Kasumi-1 (cell line): Measurements from ENCODE around the gene PTPRG.

Experiments used
- DNase-seq, 2 experiments: peaks; one replicate each; lab custom pipeline; 2025; lab: John Stamatoyannopoulos, UW

PTPRG gene

DNA sequence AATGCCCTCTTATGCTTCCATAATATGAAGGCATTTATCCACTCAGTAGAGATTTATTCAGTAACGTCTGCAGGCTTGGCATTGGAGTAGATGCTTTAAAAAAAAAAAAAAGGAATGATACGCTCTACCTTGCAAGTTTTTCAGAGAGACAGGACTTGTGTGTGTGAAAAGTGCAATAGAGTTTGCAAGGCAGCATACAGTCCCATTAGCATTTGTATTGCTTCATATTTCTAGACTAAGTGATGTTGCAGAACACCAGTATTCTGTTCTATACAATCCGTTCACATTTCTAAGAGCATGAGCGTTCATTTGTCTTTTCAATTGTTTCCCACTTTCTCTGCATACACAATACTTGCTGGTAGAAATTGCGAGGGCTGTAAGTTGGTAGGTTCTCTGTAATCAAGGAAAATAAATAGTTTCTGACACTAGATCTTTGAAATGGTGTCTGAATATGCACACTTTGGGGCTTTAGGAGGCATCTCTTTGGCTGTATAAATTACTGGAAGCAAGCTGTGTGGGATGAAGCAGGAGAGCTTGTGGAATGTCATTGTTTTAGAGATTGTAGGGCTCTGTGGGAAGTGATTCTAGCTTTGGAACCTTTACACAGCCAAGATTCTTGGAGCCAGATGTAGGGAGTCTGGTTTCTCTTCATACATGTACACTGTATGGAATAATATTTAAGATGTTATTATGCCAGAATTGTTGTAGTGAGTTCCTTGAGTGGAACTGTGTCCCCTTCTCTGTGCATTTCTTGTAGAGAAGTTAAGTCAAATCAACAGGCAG lies 549.3 kb downstream of the PTPRG start:
- no peak for DNase-seq

DNA sequence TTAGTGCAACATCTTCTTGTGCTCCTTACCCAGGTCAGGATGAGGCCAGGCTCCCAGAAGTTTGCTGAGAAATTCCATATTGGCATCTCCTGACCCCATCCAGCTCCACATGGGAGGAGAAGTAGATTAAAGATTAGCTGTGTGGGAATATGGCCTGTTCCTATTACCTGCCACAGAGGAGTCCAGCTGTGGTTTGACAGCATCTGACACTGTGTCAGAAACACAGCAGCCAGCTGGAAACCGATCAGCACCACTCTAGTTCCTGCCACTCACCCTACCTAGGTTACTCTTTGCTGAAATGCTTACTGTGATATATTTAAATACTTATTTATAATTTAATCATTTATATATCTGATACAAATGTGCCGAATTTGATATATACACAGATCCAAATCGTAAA lies 551.7 kb downstream of the PTPRG start:
- DNase-seq = no peak

DNA sequence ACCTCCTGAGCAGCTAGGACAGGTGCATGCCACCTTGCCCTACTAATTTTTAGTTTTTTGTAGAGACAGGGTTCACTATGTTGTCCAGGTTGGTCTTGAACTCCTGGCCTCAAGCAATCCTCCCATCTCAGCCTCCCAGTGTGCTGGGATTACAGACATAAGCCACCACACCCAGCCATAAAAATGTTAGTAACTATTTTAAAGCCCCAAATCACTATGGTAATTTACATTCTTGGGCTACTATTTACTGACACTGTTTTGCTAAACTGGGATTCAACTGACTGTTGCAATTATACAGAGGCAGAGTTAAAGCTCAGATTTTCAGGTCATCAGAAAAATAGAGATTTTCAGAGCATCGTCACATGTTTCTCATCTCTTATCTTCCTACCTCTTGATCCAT lies 553.4 kb downstream of the PTPRG start:
- no peak for DNase-seq

DNA sequence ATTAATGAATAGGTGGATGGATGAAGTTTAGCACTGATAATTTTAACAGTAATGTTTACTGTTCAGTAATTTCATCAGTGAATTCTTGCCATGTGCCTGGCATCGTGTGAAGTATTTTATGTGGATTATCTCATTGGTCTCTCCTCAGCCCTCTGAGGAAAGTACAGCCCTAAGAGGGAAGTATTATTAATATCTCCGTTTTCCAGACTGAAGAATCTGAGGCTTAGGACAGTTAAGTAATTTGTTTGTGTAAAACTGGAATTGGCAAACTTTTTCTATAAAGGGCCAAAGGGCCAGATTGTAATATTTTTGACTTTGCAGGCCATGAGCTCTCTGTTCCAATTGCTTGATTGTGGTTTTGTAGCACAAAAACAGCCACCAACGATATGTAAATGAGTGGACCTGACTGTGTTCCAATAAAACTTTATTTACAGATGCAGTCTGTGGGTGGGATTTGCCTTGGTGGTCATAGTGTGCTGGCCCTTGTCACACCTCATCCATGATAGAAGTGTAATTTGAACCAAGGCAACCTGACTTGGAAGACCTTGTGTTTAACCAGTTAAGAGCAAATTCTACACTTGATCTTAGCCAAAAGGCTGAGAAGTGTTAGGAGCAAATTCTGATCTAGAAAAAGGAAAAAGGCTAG lies 556.7 kb downstream of the PTPRG start:
- no peak for DNase-seq

DNA sequence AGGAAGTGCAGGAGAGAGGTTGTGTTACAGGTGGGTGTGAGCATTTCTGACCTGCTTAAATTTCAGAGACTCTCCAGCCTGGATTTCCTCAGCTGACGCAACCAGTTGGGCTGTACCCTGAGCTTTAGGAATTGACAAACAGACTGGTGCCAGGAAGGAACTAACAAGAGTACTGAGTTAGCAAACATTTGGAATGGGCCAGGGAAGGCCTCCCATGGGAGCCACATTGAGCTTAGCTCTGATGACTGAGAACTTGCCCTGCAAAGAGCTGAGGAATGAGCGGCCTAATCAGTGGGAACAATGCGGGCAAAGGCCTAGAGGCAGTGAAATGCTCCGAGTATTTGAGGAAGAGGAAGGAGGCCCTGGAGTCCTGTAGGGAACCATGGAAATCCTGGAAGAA lies 557.8 kb downstream of the PTPRG start:
- DNase-seq = no peak

DNA sequence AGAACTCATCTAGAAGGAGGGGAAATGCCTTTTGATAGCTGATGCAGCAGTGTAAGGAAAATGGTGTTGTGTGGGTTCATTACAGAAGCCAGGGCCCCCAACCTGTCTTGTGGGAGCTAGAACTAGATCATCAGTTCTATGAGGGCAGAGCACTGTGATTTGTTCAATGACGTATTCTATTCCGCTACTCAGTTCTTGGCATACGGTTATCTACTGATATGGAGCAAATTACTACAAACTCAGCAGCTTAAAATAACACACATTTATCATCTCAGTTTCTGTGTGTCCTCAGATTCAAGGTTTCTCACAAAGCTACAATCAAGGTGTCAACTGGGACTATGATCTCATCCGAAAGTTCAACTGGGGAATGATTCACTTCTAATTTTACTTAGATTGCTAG lies 561.4 kb downstream of the PTPRG start:
- no peak for DNase-seq

DNA sequence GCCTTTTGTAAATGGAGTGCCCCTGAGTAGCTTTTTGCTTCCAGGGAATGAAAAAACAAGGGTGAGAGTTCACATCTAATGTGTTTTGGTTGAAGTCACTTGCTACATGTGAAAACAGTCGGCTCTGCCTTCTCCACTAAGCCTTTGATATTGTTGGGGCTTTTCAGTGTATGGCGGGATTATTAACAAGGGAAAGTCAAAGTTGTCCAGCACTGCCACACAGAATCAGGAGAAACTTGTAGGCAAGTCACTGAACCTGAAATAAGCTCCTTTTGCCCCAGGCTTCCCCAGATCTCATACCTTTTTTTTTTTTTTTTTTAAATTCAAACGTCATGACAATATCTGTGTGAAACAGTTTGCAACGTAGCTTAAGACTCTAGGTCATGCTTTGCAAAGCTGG lies 564.0 kb downstream of the PTPRG start:
- no peak for DNase-seq

DNA sequence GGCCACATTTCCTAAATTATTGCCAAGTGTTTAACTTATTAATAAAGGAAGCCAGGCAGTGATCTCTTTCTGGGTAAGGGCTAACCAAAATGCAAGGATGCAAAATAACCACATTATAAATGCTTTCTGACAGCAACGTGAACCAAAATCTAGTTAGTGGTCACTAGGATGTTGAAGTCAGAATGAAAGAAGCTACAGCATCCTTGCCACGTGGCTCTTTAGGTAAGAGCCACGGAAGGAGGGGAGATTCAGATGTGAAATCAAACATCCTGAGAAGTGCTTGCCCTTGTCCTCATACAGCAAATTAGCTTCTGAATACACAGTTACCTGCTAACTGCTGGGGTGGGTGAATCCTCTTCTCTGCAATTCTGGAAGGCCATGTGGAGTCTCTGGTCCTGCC lies 565.7 kb downstream of the PTPRG start:
- DNase-seq = no peak

DNA sequence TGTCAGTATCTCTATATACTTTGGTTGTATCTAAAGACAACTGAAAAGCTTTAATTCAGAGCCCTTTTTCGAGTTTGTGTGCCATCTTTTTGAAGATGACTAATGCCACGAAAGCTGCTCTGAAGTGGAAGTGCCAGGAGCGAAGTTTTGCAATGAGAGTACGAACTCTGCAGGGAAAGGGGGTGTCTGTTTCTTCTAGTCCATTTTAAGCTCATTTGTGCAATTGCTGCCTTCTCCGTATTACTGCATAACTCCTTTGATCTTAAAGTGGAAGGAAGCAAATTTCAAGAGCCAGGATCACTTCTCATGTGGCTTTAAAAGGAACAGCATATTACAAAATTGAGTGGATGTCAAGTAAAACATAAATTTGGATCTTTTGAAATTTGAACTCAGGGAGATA lies 566.7 kb downstream of the PTPRG start:
- peak; percentile 87 to 90 for DNase-seq

DNA sequence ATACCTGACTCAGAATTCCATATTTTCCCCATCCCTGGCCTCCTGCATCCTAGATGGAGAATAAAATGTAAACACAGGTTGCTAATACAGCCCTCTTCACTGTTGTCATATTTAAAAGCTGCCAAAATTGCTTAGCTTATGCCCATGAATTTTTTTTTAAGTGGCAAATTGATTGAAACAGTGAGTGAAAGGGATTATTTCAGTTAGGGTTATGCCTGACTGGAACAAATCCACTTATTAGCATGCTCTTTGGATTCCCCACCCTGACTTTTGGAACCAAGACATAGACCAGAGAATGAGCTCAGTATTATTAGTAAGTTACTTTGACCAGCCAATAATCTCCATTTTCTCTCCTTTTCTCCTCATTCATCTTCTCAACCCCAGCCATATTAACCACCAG lies 567.3 kb downstream of the PTPRG start:
- no peak for DNase-seq

DNA sequence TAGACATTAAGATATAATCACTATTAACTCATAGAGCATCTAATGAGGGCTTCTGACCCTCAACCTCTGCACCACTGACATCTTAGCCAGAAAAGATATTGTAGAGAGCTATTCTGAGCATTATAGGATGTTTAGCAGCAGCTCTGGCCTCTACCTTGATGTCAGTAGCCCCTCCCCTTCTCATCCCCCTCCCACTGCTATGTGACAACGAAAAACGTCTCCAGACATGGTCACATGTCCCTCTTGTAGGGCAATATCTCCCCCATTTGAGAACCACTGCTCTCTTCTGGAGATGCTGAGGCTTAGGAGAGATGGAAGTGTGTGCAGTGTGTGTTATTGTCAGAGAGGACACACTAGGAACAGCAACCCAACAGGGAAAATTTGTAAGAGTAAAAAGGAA lies 569.7 kb downstream of the PTPRG start:
- no peak for DNase-seq

DNA sequence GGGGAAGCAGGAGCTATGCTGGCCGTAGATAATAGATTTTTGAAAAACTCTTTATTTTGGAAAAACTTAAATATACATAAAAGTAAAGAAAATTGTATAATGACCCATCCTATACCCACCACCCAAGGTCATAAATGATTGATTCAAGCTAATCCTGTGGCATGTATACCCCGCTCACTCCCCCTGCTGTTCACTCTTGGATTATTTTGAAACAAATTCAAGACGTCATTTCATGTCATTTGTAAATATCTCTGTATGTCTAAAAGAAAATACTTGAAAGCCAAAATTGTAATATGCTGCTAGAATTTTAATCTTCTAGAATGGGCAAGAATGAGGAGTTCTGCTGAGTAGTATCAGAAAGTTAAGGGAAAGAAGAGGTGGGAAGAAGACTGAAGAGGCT lies 570.2 kb downstream of the PTPRG start:
- DNase-seq = peak; percentile 24 to 54

DNA sequence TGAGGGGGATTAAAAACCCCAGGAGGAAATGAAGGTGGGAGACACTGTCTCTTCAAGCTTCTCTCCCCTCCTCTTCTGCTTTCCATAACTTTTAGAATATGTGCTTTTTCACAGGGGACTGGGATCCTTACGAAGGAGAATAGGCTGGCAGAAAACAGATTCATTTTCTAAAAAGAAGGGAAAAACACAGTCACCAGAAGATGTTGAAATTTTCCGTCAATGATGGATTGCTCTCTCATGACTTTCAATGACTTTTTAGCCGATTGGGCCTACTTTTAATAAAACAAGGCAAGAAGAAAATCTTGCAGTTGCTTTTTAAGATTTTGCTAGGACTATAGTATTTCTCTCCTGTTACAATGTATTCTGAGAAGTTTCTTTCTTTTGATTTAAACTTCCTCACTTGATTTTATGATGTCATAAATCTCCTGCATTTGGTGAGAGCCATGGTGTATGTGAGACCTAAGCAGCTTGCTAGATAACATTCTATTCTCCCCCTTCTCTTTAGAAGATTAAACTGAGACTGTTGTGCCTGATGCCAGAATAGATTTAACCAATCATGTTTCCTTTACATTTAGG lies 570.7 kb downstream of the PTPRG start:
- DNase-seq = no peak

DNA sequence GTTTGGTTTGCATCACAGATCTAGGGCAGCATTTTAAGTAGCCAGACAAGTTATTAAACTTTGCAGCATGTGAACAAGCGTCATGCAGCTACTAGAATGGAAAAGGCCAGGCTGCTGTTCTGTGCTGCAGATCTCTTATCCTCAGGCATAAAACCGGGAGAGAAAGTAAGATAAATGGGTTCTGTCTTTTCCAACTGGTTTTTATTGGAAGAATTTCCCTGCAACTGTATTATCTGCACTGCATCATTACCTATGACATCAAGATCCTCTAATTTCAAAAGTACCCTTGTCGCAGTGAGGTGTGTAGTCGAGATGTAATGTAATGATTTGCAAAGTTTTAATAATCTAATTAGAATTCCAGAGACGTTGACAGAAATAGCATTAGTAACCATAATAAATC lies 571.6 kb downstream of the PTPRG start:
- no peak for DNase-seq

DNA sequence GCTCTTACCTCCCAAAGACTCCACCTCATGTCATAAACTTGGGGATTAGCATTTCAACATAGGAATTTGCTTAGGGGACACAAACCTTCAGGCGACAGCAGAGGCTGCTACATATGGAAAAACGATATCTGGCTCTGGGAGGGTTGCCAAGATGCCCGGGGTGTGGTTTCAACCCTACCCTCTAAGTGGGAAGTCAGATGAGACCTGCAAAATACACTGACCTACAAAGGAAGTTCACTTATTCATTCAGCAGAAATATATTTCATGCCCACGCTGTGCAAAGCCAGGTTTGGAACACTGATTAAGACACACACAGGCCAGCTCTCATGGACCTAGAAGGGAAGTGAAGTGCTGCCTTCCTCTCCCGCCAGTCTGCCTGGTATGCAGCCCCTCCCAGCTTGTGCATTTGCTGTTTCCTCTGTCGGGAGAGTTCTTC lies 572.7 kb downstream of the PTPRG start:
- peak; percentile 82 to 85 for DNase-seq

DNA sequence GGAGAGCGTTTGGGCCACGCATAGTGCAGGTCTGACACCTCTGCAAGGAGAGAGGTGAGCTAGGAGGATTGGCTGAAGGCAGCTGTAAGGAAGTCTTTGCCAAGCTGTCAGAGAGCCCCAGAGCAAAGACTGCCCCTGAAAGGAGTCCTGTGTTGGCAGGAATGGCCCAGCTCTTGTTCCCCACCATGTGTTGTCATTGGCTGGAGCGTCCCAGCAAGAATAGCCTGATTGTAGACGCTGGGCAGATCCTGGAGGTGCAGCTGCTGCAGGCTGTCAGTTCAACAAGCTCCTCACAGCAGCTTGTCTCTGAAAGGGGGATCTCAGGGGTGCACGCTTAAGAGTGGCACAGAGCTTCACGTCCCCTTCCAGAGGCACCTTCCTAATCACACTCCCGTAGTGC lies 574.4 kb downstream of the PTPRG start:
- DNase-seq = no peak

DNA sequence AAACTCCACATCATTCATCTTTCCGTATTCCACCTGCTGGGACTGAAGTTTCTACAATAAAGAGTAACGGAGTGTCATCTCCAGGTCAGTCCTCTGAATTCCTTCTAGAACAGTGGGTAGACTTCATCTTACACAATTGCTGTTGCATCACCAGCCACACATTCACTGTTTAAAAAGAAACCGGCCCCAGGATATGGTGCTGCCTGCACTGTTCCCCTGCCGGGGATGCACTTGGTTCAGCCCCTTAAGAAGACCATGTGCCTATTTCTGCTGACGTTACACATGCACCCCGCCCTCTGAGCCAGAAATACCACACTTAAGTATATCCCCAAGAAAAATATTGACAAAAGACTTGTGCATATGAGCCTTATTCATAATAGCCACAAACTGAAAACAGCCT lies 578.6 kb downstream of the PTPRG start:
- DNase-seq = peak; percentile 16 to 30

DNA sequence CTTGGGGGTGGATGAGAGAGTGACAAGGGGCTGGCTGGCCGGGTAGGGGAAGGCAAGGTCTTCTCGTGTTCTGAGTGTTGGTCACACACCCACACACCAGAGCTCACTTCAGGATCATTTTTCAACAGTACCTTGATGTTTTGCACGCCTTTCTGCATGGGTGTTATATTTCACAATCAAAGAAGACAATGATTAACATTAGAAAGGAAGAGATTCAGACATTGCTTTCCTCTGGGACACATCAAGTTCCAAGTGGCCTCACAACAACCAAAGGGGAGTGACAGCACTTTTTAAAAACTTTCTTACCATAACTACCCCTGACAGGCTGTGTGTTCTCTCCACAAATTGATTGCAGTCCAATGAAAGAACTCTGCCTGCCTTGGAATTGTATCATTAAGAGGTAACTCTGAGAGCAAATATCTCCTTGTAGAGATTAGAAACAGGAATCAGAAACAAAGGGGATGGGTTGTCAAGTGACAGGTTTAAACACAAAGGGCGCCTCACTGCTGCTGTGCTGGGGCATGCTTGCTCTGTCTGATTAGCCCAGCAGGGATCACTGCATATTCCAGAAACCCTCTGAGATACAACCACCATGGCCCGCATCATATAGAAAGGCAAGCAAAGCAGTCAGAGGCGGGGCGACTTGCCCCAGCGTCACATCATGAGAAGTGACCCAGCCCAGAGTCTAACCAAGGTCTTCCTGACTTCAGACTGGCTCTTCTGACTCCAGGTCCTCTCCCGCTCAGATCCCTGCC lies 581.1 kb downstream of the PTPRG start:
- DNase-seq = no peak

DNA sequence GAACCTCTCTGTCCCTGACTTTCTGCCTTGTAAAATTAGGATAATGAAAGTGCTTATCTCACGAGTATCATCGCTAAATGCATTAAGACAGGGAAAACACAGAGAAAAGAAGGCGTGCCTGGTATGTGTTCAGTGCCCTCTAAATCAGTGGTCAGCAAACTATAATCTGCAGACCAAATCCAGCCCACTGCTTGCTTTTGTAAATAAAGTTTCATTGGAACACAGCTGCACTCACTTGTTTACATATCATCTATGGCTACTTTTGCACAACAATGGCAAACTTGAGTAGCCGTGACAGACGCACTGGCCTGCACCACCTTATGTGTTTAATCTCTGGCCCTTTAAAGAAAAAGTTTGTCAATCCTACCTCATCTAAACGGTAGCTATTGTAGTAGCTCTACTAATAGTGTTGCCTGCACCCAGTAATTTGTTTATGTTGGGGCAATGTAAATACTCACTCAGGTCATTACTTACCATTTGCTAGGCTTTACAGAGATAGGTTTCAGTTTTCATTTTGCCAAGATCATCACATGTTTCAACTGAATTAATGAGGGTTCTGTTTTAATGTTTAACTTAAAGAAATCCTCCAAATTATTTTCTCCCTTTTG lies 582.6 kb downstream of the PTPRG start:
- no peak for DNase-seq

DNA sequence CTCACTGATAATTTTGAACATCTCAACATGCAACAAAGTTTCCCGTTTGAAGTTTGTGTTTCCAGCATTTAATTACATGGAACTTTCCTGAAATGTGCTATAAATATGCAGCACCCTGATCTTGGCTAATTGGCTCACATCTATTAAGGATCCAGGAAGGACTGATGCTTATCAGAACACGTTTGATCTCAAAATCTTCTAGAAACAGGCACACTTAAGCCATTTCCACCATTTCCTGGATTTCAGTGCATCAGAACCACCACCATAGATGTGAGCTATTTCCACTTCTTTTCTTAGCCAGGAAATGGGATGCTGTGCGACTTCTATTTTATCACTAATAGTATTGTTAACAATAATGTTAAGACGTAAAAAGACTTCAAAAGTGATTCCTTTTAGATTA lies 583.1 kb downstream of the PTPRG start:
- DNase-seq = peak in 1 of 2 experiments; percentile 6

DNA sequence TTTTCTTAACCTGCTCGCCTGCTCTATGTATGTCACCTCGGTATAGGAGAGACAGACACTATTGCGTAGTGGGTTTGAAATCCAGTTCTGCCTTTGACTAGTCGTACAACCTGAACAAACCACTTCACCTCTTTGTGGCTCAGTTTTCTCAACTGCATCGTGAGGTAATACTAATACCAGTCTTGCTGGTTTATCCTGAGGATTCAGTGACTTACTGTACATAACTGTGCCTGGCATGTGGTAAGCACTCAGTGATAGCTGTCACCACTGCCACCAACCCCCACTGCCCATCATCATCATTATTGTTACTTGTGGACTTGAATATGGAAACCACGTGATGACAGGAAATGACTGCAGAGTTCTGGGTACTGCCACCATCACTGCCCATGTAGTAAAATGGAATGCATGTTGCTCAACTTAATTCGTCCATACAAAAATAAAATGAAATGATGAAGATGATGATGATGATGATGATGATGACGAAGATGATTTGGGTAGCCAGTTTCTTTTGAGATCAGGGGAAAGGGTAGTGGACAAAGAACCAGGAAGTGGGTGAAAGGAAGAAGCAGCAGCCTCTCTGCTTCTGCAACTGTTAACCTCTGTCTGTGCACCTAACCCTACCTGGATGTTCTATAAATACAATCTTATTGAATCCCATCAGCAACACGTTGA lies 583.9 kb downstream of the PTPRG start:
- DNase-seq = no peak

DNA sequence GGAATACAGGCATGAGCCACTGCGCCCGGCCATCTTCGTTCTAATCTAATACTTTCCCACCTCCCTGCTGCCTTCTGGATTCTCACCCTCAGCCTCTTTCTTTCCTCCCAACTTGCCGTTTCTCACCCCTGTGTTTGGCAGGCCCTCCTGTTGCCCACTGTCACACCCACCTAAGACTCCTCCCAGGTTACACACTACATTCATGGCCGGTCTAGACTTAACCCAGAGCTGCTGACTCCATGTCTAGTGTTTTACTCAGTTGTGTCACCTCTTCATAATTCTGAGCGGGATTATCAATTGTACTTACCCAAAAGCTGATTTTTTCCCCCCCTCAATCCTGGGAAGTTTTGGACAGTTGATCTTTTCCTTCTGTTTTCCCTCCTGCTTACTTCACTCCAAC lies 588.2 kb downstream of the PTPRG start:
- DNase-seq = no peak
